Measurements from ENCODE around the gene IRF7.

The IRF7 gene

DNA sequence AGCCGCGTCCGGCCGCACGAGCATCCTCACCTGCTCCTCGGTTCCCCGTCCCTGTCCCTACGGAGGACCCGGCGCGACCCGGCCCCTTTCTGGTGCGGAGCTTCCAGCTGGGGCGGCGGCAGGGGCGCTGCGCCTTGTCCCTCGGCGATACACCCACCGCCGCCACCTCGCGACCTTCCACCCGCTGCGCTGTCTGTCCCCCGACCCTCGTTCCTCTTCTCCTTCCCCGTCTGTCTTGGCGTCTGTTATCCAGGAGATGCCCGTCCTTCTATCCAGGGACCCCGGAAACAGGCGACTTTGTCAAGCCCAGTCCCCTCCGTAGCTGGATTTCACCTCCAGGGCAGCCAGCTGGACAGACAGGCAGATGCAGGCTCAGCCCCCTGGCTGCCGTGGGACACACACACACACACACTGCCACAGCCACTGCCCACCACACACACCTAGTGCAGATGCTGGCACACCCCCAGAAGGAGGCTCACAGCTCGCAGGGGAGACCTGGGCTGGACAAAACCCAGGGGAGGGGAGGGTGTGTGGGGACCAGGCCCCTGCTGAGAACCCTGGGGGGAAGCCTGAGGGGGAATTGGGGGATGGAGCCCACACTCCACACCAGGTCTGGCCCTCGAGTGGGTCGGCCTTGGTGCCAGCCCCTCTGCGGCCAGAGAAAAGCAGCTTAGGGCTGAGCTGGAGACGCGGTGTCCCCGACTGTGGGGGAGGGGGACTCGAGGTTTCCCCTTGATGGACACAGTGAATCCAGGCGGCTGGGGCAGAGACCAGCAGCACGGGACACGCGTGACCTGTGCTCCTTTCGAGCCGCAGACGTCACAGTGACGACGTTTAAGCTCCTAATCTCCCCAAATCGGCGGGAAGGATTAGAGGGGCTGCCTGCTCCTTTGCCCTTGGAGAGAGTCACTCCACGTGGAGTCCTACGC lies 22.1 kb upstream of the IRF7 start:
- peaks cover 14% of the 10 kb centered on the region for H3K4me1 Mint-ChIP-seq
- H3K36me3 Mint-ChIP-seq (ENCODE audit: low read depth), result peaks cover 2% of the 10 kb centered on the region

DNA sequence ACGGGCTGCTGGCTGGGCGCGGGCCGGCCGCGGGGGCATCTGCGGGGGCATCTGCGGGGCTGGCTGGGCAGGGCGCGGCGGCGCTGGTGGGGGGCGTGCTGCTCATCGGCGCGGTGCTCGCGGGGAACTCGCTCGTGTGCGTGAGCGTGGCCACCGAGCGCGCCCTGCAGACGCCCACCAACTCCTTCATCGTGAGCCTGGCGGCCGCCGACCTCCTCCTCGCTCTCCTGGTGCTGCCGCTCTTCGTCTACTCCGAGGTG lies 21.5 kb upstream of the IRF7 start:
- H3K27ac Mint-ChIP-seq, result no peak overlapping the region
- TF ChIP-seq, protein P1, sequence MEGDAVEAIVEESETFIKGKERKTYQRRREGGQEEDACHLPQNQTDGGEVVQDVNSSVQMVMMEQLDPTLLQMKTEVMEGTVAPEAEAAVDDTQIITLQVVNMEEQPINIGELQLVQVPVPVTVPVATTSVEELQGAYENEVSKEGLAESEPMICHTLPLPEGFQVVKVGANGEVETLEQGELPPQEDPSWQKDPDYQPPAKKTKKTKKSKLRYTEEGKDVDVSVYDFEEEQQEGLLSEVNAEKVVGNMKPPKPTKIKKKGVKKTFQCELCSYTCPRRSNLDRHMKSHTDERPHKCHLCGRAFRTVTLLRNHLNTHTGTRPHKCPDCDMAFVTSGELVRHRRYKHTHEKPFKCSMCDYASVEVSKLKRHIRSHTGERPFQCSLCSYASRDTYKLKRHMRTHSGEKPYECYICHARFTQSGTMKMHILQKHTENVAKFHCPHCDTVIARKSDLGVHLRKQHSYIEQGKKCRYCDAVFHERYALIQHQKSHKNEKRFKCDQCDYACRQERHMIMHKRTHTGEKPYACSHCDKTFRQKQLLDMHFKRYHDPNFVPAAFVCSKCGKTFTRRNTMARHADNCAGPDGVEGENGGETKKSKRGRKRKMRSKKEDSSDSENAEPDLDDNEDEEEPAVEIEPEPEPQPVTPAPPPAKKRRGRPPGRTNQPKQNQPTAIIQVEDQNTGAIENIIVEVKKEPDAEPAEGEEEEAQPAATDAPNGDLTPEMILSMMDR (IDR thresholded peaks at IDR 0.05; ENCODE audit: unreplicated experiment in 3 of 3), result no peak
- peaks cover 5% of the 10 kb centered on the region for H3K36me3 Mint-ChIP-seq (ENCODE audit: low read depth)
- peaks cover 74% of the 10 kb centered on the region for H3K27me3 Mint-ChIP-seq (ENCODE audit: low read depth)
- peak overlapping the region in 2 of 3 experiments; percentile 60 to 81 for H3K4me3 Mint-ChIP-seq
- peaks cover 17% of the 10 kb centered on the region for H3K4me1 Mint-ChIP-seq
- no peaks in the 10 kb centered on the region for H3K9me3 Mint-ChIP-seq

More for the DNA sequence above, 22.1 kb upstream of the IRF7 start:
- Mint-ChIP-seq H3K27me3 (ENCODE audit: low read depth) (peaks cover 70% of the 10 kb centered on the region), H3K4me3 (peak overlapping the region; percentile 60 to 81 (median 61)), H3K9me3 (no peaks in the 10 kb centered on the region), H3K27ac (peak overlapping the region in 1 of 3 experiments; percentile 49)
- TF ChIP-seq, protein P1 (IDR thresholded peaks at IDR 0.05; ENCODE audit: unreplicated experiment in 3 of 3), result no peak

DNA sequence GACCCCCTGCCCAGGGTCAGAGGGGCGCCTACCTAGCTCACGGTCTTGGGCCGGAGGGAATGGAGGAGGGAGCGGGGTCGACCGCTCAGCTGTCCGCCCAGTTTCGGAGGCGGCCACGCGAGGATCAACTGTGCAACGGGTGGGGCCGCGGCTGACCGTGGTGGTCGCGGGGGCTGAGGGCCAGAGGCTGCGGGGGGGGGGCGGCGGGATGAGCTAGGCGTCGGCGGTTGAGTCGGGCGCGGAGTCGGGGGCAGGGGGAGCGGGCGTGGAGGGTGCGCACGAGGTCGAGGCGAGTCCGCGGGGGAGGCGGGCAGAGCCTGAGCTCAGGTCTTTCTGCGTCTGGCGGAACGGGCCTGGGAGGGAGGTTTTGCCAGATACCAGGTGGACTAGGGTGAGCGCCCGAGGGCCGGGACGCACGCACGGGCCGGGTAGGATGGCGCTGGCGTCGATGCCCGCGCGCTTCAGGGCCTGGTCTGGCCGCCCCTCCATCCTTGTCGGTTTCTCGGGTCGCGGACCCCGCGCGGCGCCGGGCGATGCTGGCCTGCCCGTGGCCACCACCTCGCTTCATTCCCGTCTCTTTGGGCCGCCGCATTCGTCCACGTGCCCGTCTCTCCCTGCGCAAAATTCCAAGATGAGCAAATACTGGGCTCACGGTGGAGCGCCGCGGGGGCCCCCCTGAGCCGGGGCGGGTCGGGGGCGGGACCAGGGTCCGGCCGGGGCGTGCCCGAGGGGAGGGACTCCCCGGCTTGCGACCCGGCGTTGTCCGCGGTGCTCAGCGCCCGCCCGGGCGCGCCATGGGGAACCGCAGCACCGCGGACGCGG lies 21.0 kb upstream of the IRF7 start, which contains the start of gene DRD4:
Gene DRD4, plus strand, starts transcription at position 759 of the 822 bp plus-strand sequence. Its CDS starts 36 bp downstream, at position 795.
- peak within 1 kb of the TSS in 1 of 3 experiments; percentile 49 for H3K27ac Mint-ChIP-seq
- H3K9me3 Mint-ChIP-seq, result no peaks in the 10 kb centered on the region
- peaks cover 5% of the 10 kb centered on the region for H3K36me3 Mint-ChIP-seq (ENCODE audit: low read depth)
- peak within 1 kb of the TSS; percentile 60 to 81 (median 61) for H3K4me3 Mint-ChIP-seq
- peaks cover 70% of the 10 kb centered on the region for H3K27me3 Mint-ChIP-seq (ENCODE audit: low read depth)
- H3K4me1 Mint-ChIP-seq, result peaks cover 17% of the 10 kb centered on the region
- TF ChIP-seq, protein P1 (IDR thresholded peaks at IDR 0.05; ENCODE audit: unreplicated experiment in 3 of 3), result no peak

DNA sequence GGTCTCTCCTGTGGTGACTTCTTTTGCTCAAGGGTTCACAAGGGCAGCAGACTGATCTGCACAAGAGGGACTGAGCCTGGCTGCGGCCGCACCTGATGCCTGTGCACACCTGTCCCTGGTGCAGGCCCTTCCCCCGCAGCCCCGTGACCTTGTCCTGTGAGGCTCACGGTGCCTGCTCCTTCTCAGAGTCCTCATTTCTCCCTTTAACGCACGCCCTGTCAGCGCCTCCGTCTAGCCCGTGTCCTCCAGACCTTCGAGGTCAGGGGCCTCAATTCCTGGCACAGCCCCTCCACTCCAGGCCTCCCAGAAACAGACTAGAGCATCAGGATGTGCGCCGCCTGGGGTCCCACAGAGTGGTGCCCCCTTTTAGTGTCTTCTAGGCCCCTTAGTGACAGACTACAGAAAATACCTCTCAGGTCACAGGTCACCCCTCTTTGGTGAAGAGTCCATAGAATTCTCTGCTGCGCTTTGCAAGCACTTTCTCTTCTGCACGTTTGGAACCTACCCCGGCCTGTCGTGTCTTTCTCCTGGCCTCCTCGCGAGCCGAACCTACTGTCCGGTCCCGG lies 20.3 kb upstream of the IRF7 start:
- H3K4me3 Mint-ChIP-seq, result peak overlapping the region in 2 of 3 experiments; percentile 32 to 37
- TF ChIP-seq, protein P1 (IDR thresholded peaks at IDR 0.05; ENCODE audit: unreplicated experiment in 3 of 3), result no peak

DNA sequence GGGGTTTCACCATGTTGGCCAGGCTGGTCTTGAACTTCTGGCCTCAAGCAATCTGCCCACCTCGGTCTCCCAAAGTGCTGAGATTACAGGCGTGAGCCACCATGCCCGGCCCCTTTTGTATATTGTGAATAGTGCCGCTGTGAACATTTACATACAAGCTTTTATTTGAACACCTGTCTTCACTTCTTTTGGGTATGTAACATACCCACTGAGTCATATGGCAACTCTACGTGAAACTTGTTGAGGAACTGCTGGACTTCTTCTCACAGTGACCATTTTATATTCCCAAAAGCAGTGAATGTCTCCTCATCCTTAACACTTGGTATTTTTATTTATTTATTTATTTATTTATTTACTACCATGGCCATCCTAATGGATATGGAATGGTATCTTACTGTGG lies 15.1 kb upstream of the IRF7 start:
- H3K27ac Mint-ChIP-seq, result no peak overlapping the region
- H3K27me3 Mint-ChIP-seq (ENCODE audit: low read depth), result peaks cover 53% of the 10 kb centered on the region
- peaks cover 28% of the 10 kb centered on the region for H3K4me1 Mint-ChIP-seq
- H3K9me3 Mint-ChIP-seq, result no peaks in the 10 kb centered on the region
- TF ChIP-seq, protein P1 (IDR thresholded peaks at IDR 0.05; ENCODE audit: unreplicated experiment in 3 of 3), result no peak
- H3K4me3 Mint-ChIP-seq, result no peak overlapping the region
- H3K36me3 Mint-ChIP-seq (ENCODE audit: low read depth), result peaks cover 9% of the 10 kb centered on the region

More for the DNA sequence above, 20.3 kb upstream of the IRF7 start:
- Mint-ChIP-seq H3K27me3 (ENCODE audit: low read depth) (peaks cover 65% of the 10 kb centered on the region), H3K4me1 (peaks cover 17% of the 10 kb centered on the region), H3K9me3 (no peaks in the 10 kb centered on the region), H3K36me3 (ENCODE audit: low read depth) (peaks cover 5% of the 10 kb centered on the region), H3K27ac (no peak overlapping the region)
